G401 (cell line): Measurements from ENCODE around the gene EFCAB8. TPM values are rescaled to one million over a fixed set of nuclear protein-coding genes. Genes with fewer than 3 reads are reported as not detected.

ENCODE experiments used
- DNase-seq: peaks from one replicate; pipeline ENCODE4 v3.0.0-alpha.2; 2015; ENCODE audit warnings: low spot score
- in situ Hi-C: cut with HindIII; loops from 2 replicates; pipeline ENCODE4 v1.10.0; 2016; ENCODE audit warnings: low sequenced_read_pairs, mixed read lengths
- total RNA-seq: library from RNA; depleted of rRNA; stranded (reverse); fragments of >200 nt; shearing (Covaris generic); gene quantifications from 2 replicates; pipeline ENCODE4 v1.2.3, GENCODE V29; 2014; rRNA removed

EFCAB8 gene
- total RNA-seq, 1 experiment from 2014 or later: 0.03 TPM

GRCh38 chr20:33010674-33011449, 152.1 kb downstream of the EFCAB8 start:
- in situ Hi-C loops: no loop called here
- no peak for DNase-seq

Other genes starting within 250 kb of the EFCAB8 start
- not detected in 2 replicates for gene C20orf203, start 185.0 kb upstream of the EFCAB8 start, total RNA-seq
- 48.4 and 61.8 TPM in 2 replicates for gene COMMD7, start 115.5 kb upstream of the EFCAB8 start, total RNA-seq
- 23.4 and 29.1 TPM in 2 replicates for gene DNMT3B, start 96.5 kb upstream of the EFCAB8 start, total RNA-seq
- 99.3 and 149 TPM in 2 replicates for gene MAPRE1, start 39.0 kb upstream of the EFCAB8 start, total RNA-seq
- not detected in 2 replicates for gene SUN5, start 145.5 kb downstream of the EFCAB8 start, total RNA-seq
- gene BPIFB2, start 148.8 kb downstream of the EFCAB8 start, total RNA-seq: not detected in 2 replicates
- not detected in 2 replicates for gene BPIFB6, start 172.7 kb downstream of the EFCAB8 start, total RNA-seq
- gene BPIFB3, start 195.0 kb downstream of the EFCAB8 start, total RNA-seq: not detected in 2 replicates
- not detected in 2 replicates for gene BPIFB4, start 220.7 kb downstream of the EFCAB8 start, total RNA-seq